Ascending aorta (tissue), 2 donors: ENCODE measurements around the gene LRRC59. TPM values are rescaled to one million over a fixed set of nuclear protein-coding genes. Genes with fewer than 3 reads are reported as not detected.
A peak's percentile ranks its signal among the peaks of the same experiment; 100 is the strongest.

Experiments used
- DNase-seq, 2 donors: peaks; one replicate each; pipeline ENCODE4 v3.0.0-alpha.2; 2019; ENCODE audit warnings: low spot score in 2 of 2
- H3K27ac ChIP-seq, 2 donors: fragments of 200-600 bp; sonication (generic); one replicate each; pipeline ENCODE4 v1.5.1; 2016 to 2017; ENCODE audit warnings: mild to moderate bottlenecking in 1 of 2
- H3K27me3 ChIP-seq: fragments of 200-600 bp; sonication (generic); one replicate; pipeline ENCODE4 v1.5.1; 2017
- H3K36me3 ChIP-seq, 2 donors: fragments of 200-600 bp; sonication (generic); one replicate each; pipeline ENCODE4 v1.5.1; 2016
- H3K4me1 ChIP-seq, 2 donors: fragments of 200-600 bp; sonication (generic); one replicate each; pipeline ENCODE4 v1.5.1; 2016 to 2017; ENCODE audit warnings: mild to moderate bottlenecking in 1 of 2
- H3K4me3 ChIP-seq, 2 donors: fragments of 200-600 bp; sonication (generic); one replicate each; pipeline ENCODE4 v1.5.1; 2016 to 2017; ENCODE audit warnings: mild to moderate bottlenecking in 1 of 2
- H3K9me3 ChIP-seq, 2 donors: fragments of 200-600 bp; sonication (generic); one replicate each; pipeline ENCODE4 v1.5.1; 2016
- CTCF ChIP-seq, 3 experiments: fragments of 200-600 bp in 2 of 3; fragments of 450-650 bp in 1 of 3; sonication (generic) in 2 of 3; IDR thresholded peaks; one replicate each; pipeline ENCODE4 v1.5.1; 2016 to 2019; ENCODE audit warnings: antibody characterized with exemption in 3 of 3, mild to moderate bottlenecking in 1 of 3, moderate library complexity in 1 of 3
- intact Hi-C: fragments of 100-400 bp; cut with DNase I; formaldehyde crosslinking; loops from one replicate; pipeline ENCODE4 v1.15.1; 2023
- total RNA-seq: library from RNA; depleted of rRNA; stranded (reverse); fragments of >200 nt; gene quantifications from one replicate; pipeline ENCODE4 v1.1.0, GENCODE V29; 2016

LRRC59 gene
- total RNA-seq, 1 donor from 2014 or later = 91.9 TPM

GRCh38 chr17:50346313-50347116, 50.8 kb downstream of the LRRC59 start:
- Histone ChIP-seq H3K27ac (peak overlapping the region in 1 of 2 donors; percentile 11), H3K9me3 (no peaks in the 10 kb centered on the region), H3K4me3 (peak overlapping the region; percentile 83 to 98), H3K27me3 (no peaks in the 10 kb centered on the region), H3K36me3 (no peaks in the 10 kb centered on the region), H3K4me1 (peaks cover 7 to 15% of the 10 kb centered on the region in 2 donors)
- intact Hi-C loops = loop anchor here (2.0 kb wide), 1 partner anchor 26 kb away; the partner anchor contains the start of genes EME1 and MRPL27
- peak in 1 of 2 donors; percentile 71 for DNase-seq
- TF ChIP-seq CTCF (IDR thresholded peaks at IDR 0.05) = no peak

- no peaks in the 10 kb centered on the region for H3K9me3 ChIP-seq
- intact Hi-C loops = loop anchor here (2.0 kb wide), 1 partner anchor 27 kb away; the partner anchor contains the start of genes EME1 and MRPL27
These were observed 51.7 kb downstream of the LRRC59 start, which contains the start of gene XYLT2 for GRCh38 chr17:50345432-50346312. TSS of gene XYLT2 (plus strand) at chr17:50346126. CDS start at chr17:50346141, 15 bp downstream.

GRCh38 chr17:50344731-50345365, 52.5 kb downstream of the LRRC59 start:
- Histone ChIP-seq H3K27ac (no peak overlapping the region), H3K27me3 (no peaks in the 10 kb centered on the region), H3K9me3 (no peaks in the 10 kb centered on the region), H3K4me1 (peaks cover 7 to 15% of the 10 kb centered on the region in 2 donors), H3K36me3 (no peaks in the 10 kb centered on the region), H3K4me3 (peak overlapping the region in 1 of 2 donors; percentile 98)
- TF ChIP-seq CTCF (IDR thresholded peaks at IDR 0.05) = no peak
- no peak for DNase-seq
- intact Hi-C loops = no loop called here

More at GRCh38 chr17:50345432-50346312, 51.7 kb downstream of the LRRC59 start, which contains the start of gene XYLT2:
- H3K36me3 ChIP-seq = no peaks in the 10 kb centered on the region
- H3K4me1 ChIP-seq = peaks cover 7 to 15% of the 10 kb centered on the region in 2 donors
- H3K4me3 ChIP-seq = peak within 1 kb of the TSS; percentile 83 to 98
- H3K27ac ChIP-seq = peak within 1 kb of the TSS in 1 of 2 donors; percentile 35
- DNase-seq = peak; percentile 19 to 91
- H3K27me3 ChIP-seq = no peaks in the 10 kb centered on the region
- TF ChIP-seq CTCF (IDR thresholded peaks at IDR 0.05) = no peak

- H3K36me3 ChIP-seq = no peaks in the 10 kb centered on the region
These were observed 57.9 kb downstream of the LRRC59 start for GRCh38 chr17:50339381-50339780.

More at GRCh38 chr17:50339381-50339780, 57.9 kb downstream of the LRRC59 start:
- no peak overlapping the region for H3K27ac ChIP-seq
- no peak for DNase-seq
- H3K4me3 ChIP-seq = no peak overlapping the region
- no peaks in the 10 kb centered on the region for H3K9me3 ChIP-seq
- H3K4me1 ChIP-seq = no peaks in the 10 kb centered on the region
- no peaks in the 10 kb centered on the region for H3K27me3 ChIP-seq
- intact Hi-C loops = no loop called here
- no peak for TF ChIP-seq CTCF (IDR thresholded peaks at IDR 0.05)
